Measurements from ENCODE around the gene RNGTT.

The RNGTT gene

DNA sequence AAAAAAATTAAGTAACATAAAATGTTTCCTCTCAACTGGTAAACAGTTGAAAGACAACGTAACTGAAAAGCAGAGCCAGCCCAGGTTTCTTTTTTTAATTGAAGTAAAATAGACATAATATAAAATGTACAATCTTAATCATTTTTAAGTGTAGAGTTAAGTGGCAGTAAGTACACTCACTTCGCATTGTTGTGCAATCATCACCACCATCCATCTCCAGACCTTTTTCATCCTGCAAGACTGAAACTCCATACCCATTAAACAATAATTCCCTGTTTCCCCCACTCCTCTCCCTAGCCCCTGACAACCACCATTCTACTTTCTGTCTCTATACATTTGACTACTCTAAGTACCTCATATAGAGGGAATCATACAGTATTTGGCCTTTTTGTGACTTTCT is 395.7 kb downstream of the RNGTT start:
- TF ChIP-seq TAF1 (IDR thresholded peaks at IDR 0.05; ENCODE audit: borderline replicate concordance, insufficient read depth, low read length) (no peak), SIN3A (IDR thresholded peaks at IDR 0.05; ENCODE audit: borderline replicate concordance, insufficient read depth, low read length) (no peak), POLR2AphosphoS5 (IDR thresholded peaks at IDR 0.05; ENCODE audit: low read depth, low read length) (no peak), FOXP2 (optimal IDR thresholded peaks at IDR 0.05; ENCODE audit: borderline replicate concordance, extremely low read depth, extremely low read length, insufficient read depth) (no peak)
- TF ChIP-seq, protein P1, sequence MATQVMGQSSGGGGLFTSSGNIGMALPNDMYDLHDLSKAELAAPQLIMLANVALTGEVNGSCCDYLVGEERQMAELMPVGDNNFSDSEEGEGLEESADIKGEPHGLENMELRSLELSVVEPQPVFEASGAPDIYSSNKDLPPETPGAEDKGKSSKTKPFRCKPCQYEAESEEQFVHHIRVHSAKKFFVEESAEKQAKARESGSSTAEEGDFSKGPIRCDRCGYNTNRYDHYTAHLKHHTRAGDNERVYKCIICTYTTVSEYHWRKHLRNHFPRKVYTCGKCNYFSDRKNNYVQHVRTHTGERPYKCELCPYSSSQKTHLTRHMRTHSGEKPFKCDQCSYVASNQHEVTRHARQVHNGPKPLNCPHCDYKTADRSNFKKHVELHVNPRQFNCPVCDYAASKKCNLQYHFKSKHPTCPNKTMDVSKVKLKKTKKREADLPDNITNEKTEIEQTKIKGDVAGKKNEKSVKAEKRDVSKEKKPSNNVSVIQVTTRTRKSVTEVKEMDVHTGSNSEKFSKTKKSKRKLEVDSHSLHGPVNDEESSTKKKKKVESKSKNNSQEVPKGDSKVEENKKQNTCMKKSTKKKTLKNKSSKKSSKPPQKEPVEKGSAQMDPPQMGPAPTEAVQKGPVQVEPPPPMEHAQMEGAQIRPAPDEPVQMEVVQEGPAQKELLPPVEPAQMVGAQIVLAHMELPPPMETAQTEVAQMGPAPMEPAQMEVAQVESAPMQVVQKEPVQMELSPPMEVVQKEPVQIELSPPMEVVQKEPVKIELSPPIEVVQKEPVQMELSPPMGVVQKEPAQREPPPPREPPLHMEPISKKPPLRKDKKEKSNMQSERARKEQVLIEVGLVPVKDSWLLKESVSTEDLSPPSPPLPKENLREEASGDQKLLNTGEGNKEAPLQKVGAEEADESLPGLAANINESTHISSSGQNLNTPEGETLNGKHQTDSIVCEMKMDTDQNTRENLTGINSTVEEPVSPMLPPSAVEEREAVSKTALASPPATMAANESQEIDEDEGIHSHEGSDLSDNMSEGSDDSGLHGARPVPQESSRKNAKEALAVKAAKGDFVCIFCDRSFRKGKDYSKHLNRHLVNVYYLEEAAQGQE (IDR thresholded peaks at IDR 0.05; ENCODE audit: insufficient read depth in 1 of 2, low read depth in 2 of 2, low read length in 2 of 2) = no peak

DNA sequence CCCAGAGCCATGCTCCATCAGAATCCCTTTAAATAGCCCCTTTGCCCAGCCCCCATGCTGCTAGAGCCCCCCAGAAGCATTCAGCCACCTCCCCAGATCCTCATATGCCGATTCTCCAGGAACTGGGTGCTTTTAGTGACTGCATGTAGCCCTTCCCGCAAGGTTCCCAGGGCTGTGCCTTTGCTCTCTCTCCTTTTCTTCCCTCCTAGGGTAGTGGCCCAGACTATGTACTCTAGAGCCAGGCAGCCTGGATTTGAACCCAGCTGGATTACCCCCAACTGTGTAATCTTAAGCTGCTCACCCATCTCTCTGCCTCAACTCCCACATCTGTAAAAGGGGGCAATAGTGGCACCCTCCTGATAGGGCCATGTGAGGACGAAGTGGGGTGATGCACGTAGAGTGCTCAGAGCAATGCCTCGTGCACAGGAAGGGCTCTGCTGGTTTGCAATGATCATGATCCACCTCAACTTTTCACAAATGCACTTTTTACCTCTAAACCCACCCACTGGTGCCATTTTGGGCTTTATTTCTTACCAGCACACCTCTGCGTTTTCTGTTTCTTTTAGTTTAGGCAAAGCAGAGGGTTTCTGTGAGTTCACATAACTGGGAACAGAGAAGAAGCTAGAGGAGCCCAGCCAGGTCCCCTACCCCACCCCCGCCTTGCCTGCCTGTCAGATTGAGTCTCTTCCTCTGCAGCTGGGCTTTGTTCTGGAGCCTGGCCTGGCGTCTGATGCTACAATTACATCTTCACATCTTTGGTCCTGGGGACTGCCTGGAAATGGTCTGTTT is 396.5 kb downstream of the RNGTT start:
- TF ChIP-seq, protein P1 (IDR thresholded peaks at IDR 0.05; ENCODE audit: insufficient read depth in 1 of 2, low read depth in 2 of 2, low read length in 2 of 2) = no peak
- TF ChIP-seq TAF1 (IDR thresholded peaks at IDR 0.05; ENCODE audit: borderline replicate concordance, insufficient read depth, low read length) (no peak), SIN3A (IDR thresholded peaks at IDR 0.05; ENCODE audit: borderline replicate concordance, insufficient read depth, low read length) (no peak), FOXP2 (optimal IDR thresholded peaks at IDR 0.05; ENCODE audit: borderline replicate concordance, extremely low read depth, extremely low read length, insufficient read depth) (no peak), POLR2AphosphoS5 (IDR thresholded peaks at IDR 0.05; ENCODE audit: low read depth, low read length) (no peak)

DNA sequence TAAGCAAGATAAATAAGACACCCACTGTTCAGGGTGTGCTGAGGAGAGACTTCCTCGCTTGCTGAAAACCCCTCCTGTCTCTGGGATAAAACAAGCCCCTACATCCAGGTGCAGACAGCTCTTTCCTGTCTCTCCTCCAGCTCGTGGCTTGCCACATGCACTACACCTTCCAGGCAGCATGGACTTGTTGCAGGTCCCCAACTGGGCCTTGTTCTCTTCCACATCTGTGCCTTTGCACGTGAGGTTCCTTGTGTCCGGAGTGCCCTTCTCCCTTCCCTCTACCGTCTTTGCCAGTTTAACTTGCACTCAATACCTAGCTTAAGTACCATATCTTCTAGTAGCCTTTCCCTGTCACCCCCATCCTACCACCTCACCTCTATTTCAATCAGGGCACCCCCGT is 397.6 kb downstream of the RNGTT start:
- no peak for TF ChIP-seq SIN3A (IDR thresholded peaks at IDR 0.05; ENCODE audit: borderline replicate concordance, insufficient read depth, low read length)
- TF ChIP-seq TAF1 (IDR thresholded peaks at IDR 0.05; ENCODE audit: borderline replicate concordance, insufficient read depth, low read length) = no peak
- no peak for TF ChIP-seq POLR2AphosphoS5 (IDR thresholded peaks at IDR 0.05; ENCODE audit: low read depth, low read length)
- TF ChIP-seq, protein P1 (IDR thresholded peaks at IDR 0.05; ENCODE audit: insufficient read depth in 1 of 2, low read depth in 2 of 2, low read length in 2 of 2) = no peak
- TF ChIP-seq FOXP2 (optimal IDR thresholded peaks at IDR 0.05; ENCODE audit: borderline replicate concordance, extremely low read depth, extremely low read length, insufficient read depth) = no peak

DNA sequence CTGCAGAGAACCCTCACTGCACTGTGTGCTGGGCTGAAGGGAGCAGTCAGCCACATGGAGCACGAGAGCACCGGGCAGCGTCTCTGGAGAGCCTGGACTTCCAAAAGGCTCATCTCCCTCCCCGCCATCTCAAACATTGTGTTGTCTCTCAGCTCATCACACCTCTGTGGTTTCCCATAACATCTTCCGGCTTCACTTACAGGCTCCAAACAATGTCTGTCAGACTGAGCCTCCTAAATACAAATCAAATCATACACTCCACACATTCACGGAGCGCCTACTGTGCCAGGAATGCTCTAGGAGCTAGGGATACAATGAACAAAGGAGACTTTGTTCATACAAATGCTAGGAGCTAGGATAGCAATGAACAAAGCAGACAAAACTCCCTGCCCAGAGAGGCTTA is 398.0 kb downstream of the RNGTT start:
- TF ChIP-seq FOXP2 (optimal IDR thresholded peaks at IDR 0.05; ENCODE audit: borderline replicate concordance, extremely low read depth, extremely low read length, insufficient read depth) (no peak), POLR2AphosphoS5 (IDR thresholded peaks at IDR 0.05; ENCODE audit: low read depth, low read length) (no peak), SIN3A (IDR thresholded peaks at IDR 0.05; ENCODE audit: borderline replicate concordance, insufficient read depth, low read length) (no peak), TAF1 (IDR thresholded peaks at IDR 0.05; ENCODE audit: borderline replicate concordance, insufficient read depth, low read length) (no peak)
- TF ChIP-seq, protein P1 (IDR thresholded peaks at IDR 0.05; ENCODE audit: insufficient read depth in 1 of 2, low read depth in 2 of 2, low read length in 2 of 2) = no peak
